ENCODE data around the gene TFEC.

The TFEC gene

DNA sequence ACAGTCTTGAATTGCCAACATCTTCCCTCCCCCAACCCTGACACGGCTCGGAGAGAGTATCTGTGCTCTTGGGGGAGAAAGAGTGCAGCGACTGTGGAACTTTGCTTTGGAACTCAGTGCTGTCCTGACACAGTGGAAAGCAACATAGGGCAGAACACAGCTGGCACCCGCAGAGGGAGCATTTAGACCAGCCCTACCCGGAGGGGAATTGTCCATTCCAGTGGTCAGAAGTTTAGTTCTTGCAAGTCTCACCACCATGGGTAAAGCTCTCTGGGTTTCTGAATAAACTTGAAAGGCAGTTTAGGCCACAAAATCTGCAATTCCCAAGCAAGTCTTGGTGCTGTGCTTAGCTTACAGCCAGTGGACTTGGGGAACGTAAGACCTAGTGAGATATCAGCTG is 34.9 kb downstream of the TFEC start:
- no peak overlapping the region for H3K27ac ChIP-seq
- POLR2A ChIA-PET (ENCODE audit: low non-redundant PET): no interaction called here
- DNase-seq (ENCODE audit: low spot score): no peak
- CTCF ChIA-PET: interaction anchor here (0.6 kb wide), 1 partner anchor 102 kb away, joined by 4 read pairs; no protein-coding TSS in a partner anchor
- TF ChIP-seq, protein P1, sequence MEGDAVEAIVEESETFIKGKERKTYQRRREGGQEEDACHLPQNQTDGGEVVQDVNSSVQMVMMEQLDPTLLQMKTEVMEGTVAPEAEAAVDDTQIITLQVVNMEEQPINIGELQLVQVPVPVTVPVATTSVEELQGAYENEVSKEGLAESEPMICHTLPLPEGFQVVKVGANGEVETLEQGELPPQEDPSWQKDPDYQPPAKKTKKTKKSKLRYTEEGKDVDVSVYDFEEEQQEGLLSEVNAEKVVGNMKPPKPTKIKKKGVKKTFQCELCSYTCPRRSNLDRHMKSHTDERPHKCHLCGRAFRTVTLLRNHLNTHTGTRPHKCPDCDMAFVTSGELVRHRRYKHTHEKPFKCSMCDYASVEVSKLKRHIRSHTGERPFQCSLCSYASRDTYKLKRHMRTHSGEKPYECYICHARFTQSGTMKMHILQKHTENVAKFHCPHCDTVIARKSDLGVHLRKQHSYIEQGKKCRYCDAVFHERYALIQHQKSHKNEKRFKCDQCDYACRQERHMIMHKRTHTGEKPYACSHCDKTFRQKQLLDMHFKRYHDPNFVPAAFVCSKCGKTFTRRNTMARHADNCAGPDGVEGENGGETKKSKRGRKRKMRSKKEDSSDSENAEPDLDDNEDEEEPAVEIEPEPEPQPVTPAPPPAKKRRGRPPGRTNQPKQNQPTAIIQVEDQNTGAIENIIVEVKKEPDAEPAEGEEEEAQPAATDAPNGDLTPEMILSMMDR (conservative IDR thresholded peaks at IDR 0.05; ENCODE audit: low read depth): no peak

DNA sequence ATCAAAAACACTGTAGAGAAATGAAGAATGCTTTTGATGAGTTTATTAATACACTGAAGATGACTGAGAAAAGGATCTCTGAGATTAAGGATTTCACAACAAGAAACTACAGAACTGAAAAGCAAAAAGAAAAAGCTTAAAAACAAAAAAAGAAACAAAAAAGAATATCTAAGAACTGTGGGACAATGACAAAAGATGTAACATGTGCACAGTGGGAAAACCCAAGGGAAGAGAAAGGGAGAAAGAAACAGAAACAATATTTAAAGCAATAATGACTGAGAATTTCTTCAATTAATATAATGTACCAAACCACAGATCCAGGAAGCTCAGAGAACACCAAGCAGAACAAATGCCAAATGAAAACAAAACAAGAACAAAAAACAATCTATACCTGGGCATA is 42.2 kb downstream of the TFEC start:
- TF ChIP-seq, protein P1 (conservative IDR thresholded peaks at IDR 0.05; ENCODE audit: low read depth): no peak
- no peak for DNase-seq (ENCODE audit: low spot score)
- no peak overlapping the region for H3K27ac ChIP-seq
- POLR2A ChIA-PET (ENCODE audit: low non-redundant PET): no interaction called here
- CTCF ChIA-PET: interaction anchor here (0.6 to 0.7 kb wide), 2 partner anchors 300 to 1565 kb away, joined by 3 read pairs; no protein-coding TSS in a partner anchor

DNA sequence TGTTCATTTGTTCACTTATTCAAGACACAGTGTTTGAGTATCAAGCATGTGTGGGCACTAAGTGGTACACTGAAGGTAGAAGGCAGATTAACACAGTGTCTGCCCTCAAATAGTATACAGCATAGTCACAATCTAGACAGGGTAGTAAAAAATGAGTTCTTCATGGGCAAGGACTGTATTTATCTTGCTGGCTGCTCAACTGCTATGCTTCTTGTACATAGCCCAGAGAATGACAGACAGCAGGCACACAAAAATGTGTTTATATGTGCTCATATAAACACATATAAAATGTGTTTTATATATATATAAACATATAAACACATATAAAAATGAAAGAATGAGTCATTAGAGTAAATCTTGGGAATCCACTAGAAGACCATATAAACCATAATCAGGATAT is 43.1 kb downstream of the TFEC start:
- H3K27ac ChIP-seq: no peak overlapping the region
- TF ChIP-seq, protein P1 (conservative IDR thresholded peaks at IDR 0.05; ENCODE audit: low read depth): no peak
- CTCF ChIA-PET: interaction anchor here (0.6 kb wide), 1 partner anchor 1565 kb away, joined by 3 read pairs; no protein-coding TSS in a partner anchor
- POLR2A ChIA-PET (ENCODE audit: low non-redundant PET): no interaction called here
- no peak for DNase-seq (ENCODE audit: low spot score)

DNA sequence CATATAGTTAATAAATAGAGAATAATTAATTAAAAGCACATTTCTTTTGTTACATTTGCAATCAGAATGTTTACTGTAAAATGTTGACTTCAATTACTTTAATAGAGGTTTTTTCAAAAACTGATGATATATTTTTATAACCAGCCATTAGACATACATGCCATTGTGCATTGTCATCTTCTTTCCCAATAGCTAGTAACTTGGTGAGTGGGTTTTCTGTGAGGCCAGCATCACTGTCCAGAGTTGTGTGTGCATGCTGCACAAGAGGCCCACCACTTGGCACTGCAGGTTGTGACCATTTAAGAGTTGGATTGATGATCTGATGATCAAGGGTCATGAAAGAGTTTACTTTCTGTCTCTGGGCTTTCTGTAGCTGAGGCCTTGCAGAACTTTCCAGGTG is 46.5 kb downstream of the TFEC start:
- DNase-seq (ENCODE audit: low spot score): no peak
- ChIA-PET CTCF (no interaction called here), POLR2A (ENCODE audit: low non-redundant PET) (no interaction called here)
- TF ChIP-seq, protein P1 (conservative IDR thresholded peaks at IDR 0.05; ENCODE audit: low read depth): no peak
- no peak overlapping the region for H3K27ac ChIP-seq

DNA sequence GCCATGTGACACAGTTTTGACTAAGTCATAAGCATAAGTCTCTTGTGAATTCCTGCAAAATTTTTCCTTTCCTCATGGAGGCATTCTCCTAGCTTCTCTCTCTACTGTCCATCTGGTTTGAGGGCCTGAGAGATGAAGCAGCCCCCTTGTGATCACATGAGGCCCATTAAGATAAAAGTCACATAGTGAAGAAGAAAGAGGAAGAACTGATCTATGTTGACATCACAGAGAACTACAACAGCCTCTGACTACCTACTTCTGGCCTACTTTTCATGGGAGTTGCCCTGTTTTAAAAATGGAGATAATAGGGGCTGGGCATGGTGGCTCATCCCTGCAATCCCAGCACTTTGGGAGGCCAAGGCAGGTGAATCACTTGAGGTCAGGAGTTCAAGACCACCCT is 50.4 kb downstream of the TFEC start:
- ChIA-PET POLR2A (ENCODE audit: low non-redundant PET) (no interaction called here), CTCF (no interaction called here)
- no peak for DNase-seq (ENCODE audit: low spot score)
- TF ChIP-seq, protein P1 (conservative IDR thresholded peaks at IDR 0.05; ENCODE audit: low read depth): no peak
- no peak overlapping the region for H3K27ac ChIP-seq

DNA sequence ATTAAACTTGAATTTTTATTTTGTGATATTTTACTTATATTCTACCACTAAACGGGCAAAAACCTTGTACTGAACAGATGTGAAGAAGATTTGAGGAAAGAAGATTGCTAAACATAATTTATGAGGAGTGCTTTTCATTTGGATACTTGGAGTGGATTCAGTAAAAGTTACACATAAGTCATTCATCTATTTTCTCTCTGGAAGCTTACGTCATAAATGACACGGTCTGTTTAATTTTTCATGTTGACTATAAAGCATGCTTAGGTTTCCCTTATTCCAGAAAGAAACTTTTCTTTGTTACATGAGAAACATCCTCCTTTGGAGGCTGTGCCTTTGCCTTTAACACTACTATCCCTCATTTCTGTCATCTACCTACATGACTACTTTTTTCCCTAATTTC is 53.9 kb downstream of the TFEC start:
- TF ChIP-seq, protein P1 (conservative IDR thresholded peaks at IDR 0.05; ENCODE audit: low read depth): no peak
- H3K27ac ChIP-seq: no peak overlapping the region
- CTCF ChIA-PET: no interaction called here
- DNase-seq (ENCODE audit: low spot score): no peak
- POLR2A ChIA-PET (ENCODE audit: low non-redundant PET): no interaction called here

DNA sequence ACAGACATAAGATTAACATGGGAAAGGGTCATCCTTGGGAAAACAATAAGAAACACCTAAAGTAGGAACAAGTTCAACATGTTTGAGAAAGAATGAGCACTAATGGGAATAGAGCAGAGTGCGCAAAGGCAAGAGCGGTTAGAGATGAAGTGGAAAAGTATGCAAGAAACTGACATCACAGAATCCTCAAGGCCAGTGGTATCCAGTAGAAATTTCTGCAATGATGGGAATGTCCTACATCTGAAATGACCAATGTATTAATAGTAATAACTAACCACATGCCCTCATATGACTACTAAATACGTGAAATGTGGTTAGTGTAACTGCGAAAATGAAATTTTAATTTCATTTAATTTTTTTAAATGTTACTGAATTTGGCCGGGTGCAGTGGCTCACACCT is 54.8 kb downstream of the TFEC start:
- ChIA-PET POLR2A (ENCODE audit: low non-redundant PET) (no interaction called here), CTCF (no interaction called here)
- DNase-seq (ENCODE audit: low spot score): no peak
- no peak overlapping the region for H3K27ac ChIP-seq
- TF ChIP-seq, protein P1 (conservative IDR thresholded peaks at IDR 0.05; ENCODE audit: low read depth): no peak

Data from RWPE1 (cell line).